ENCODE data around the gene PACRG. TPM values are rescaled to one million over a fixed set of nuclear protein-coding genes. Genes with fewer than 3 reads are reported as not detected.

The PACRG gene
- total and polyA plus RNA-seq, 2 experiments from 2014 or later = 0.17 to 0.68 TPM

GRCh38 chr6:162701551-162701950 is 26.2 kb upstream of the PACRG start:
- no peak overlapping the region for H3K27ac Mint-ChIP-seq
- no peaks in the 10 kb centered on the region for H3F3A ChIP-seq (replicated peaks; ENCODE audit: low read depth)
- H3K9me2 ChIP-seq (ENCODE audit: insufficient read depth) = no peaks in the 10 kb centered on the region
- H3K27me3 ChIP-seq (ENCODE audit: insufficient read depth) = no peaks in the 10 kb centered on the region
- ATAC-seq = no peak
- TF ChIP-seq CTCF (conservative IDR thresholded peaks at IDR 0.05; ENCODE audit: low read depth in 2 of 2) = no peak
- TF ChIP-seq EZH2 (IDR thresholded peaks at IDR 0.05; ENCODE audit: low read depth, unreplicated experiment) = no peak
- TF ChIP-seq JUNB (IDR thresholded peaks at IDR 0.05; ENCODE audit: unreplicated experiment) = no peak
- H3K27me3 Mint-ChIP-seq (ENCODE audit: insufficient read depth, low read depth, poor library complexity) = no peaks in the 10 kb centered on the region
- H2AFZ ChIP-seq = no peak overlapping the region
- H3K4me1 ChIP-seq (ENCODE audit: insufficient read depth) = no peaks in the 10 kb centered on the region
- no peak overlapping the region for H3K4me3 Mint-ChIP-seq
- H3K4me3 ChIP-seq = no peak overlapping the region
- H3K36me3 Mint-ChIP-seq (ENCODE audit: low read depth) = no peaks in the 10 kb centered on the region
- DNase-seq (ENCODE audit: low spot score) = no peak
- H3K27ac ChIP-seq (ENCODE audit: low read depth) = no peak overlapping the region
- no peaks in the 10 kb centered on the region for H3K79me2 ChIP-seq (replicated peaks; ENCODE audit: insufficient read depth)
- H4K20me1 ChIP-seq (replicated peaks; ENCODE audit: insufficient read depth) = no peaks in the 10 kb centered on the region
- no peaks in the 10 kb centered on the region for H3K9me3 Mint-ChIP-seq
- no peaks in the 10 kb centered on the region for H3K36me3 ChIP-seq (ENCODE audit: insufficient read depth)
- 0 out of 3 replicates have a peak, but pooled peaks cover 2% of the 10 kb centered on the region for H3K4me1 Mint-ChIP-seq
- H3K4me2 ChIP-seq = no peak overlapping the region

- no peaks in the 10 kb centered on the region for H3K36me3 Mint-ChIP-seq (ENCODE audit: low read depth)
- no peaks in the 10 kb centered on the region for H3K27me3 Mint-ChIP-seq (ENCODE audit: insufficient read depth, low read depth, poor library complexity)
- no peak overlapping the region for H3K4me2 ChIP-seq
- ATAC-seq (no peak), DNase-seq (ENCODE audit: low spot score) (no peak)
- H3K27ac Mint-ChIP-seq = no peak overlapping the region
- no peaks in the 10 kb centered on the region for H3K9me2 ChIP-seq (ENCODE audit: insufficient read depth)
- no peaks in the 10 kb centered on the region for H3K27me3 ChIP-seq (ENCODE audit: insufficient read depth)
- H4K20me1 ChIP-seq (replicated peaks; ENCODE audit: insufficient read depth) = no peaks in the 10 kb centered on the region
- no peaks in the 10 kb centered on the region for H3K79me2 ChIP-seq (replicated peaks; ENCODE audit: insufficient read depth)
- no peaks in the 10 kb centered on the region for H3K9me3 Mint-ChIP-seq
- H2AFZ ChIP-seq = no peak overlapping the region
- no peak overlapping the region for H3K27ac ChIP-seq (ENCODE audit: low read depth)
- H3K4me3 Mint-ChIP-seq = no peak overlapping the region
- no peak overlapping the region for H3K4me3 ChIP-seq
- no peaks in the 10 kb centered on the region for H3F3A ChIP-seq (replicated peaks; ENCODE audit: low read depth)
- H3K4me1 Mint-ChIP-seq = 0 out of 3 replicates have a peak, but pooled peaks cover 2% of the 10 kb centered on the region
- H3K4me1 ChIP-seq (ENCODE audit: insufficient read depth) = no peaks in the 10 kb centered on the region
- no peaks in the 10 kb centered on the region for H3K36me3 ChIP-seq (ENCODE audit: insufficient read depth)
- no peak for TF ChIP-seq CREB1 (CRISPR knock-in tag; IDR thresholded peaks at IDR 0.05; ENCODE audit: low read depth)
- TF ChIP-seq ZNF331 (CRISPR knock-in tag; IDR thresholded peaks at IDR 0.05; ENCODE audit: low read depth) = no peak
- TF ChIP-seq ZNF114 (CRISPR knock-in tag; IDR thresholded peaks at IDR 0.05) = no peak
- no peak for TF ChIP-seq EZH2phosphoT487 (IDR thresholded peaks at IDR 0.05; ENCODE audit: unreplicated experiment)
- TF ChIP-seq REST (IDR thresholded peaks at IDR 0.05; ENCODE audit: unreplicated experiment) = no peak
- TF ChIP-seq ETS1 (IDR thresholded peaks at IDR 0.05) = no peak
- no peak for TF ChIP-seq CTCF (conservative IDR thresholded peaks at IDR 0.05; ENCODE audit: low read depth in 2 of 2)
- TF ChIP-seq EZH2 (IDR thresholded peaks at IDR 0.05; ENCODE audit: low read depth, unreplicated experiment) = no peak
- TF ChIP-seq JUNB (IDR thresholded peaks at IDR 0.05; ENCODE audit: unreplicated experiment) = no peak
- TF ChIP-seq STAT1 (IDR thresholded peaks at IDR 0.05; ENCODE audit: unreplicated experiment) = no peak
- TF ChIP-seq POLR2AphosphoS5 (IDR thresholded peaks at IDR 0.05; ENCODE audit: low read depth) = no peak
These were observed 25.3 kb upstream of the PACRG start for GRCh38 chr6:162702446-162702845.
